AG20443 (cell line): ENCODE results near the gene H19.

Source experiments
- DNase-seq: peaks from one replicate; pipeline ENCODE4 v3.0.0; 2012; ENCODE audit warnings: low spot score, mixed read lengths

The H19 gene

DNA sequence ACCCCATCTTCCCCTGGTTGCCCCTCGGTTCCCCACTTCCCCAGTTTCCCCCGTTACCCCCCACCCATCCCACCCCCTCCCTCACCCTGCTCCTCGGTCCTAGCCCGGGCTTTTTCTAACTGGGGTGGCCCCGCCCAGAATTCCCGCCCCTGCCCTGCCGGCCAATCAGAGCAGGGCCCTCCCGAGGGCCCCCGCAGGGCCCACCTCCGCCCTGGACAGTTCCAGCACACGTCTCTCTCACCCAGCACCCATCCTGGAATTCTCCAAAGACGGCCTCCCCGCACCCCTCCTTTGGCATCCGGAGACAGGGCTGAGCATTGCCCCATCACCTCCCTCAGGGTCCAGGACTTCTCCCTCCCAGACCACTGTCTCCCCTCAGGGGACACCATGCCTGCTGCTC, at the start of gene H19:
TSS of gene H19 (minus strand) at position 88 of the 400 bp plus-strand sequence.
- no peak for DNase-seq

DNA sequence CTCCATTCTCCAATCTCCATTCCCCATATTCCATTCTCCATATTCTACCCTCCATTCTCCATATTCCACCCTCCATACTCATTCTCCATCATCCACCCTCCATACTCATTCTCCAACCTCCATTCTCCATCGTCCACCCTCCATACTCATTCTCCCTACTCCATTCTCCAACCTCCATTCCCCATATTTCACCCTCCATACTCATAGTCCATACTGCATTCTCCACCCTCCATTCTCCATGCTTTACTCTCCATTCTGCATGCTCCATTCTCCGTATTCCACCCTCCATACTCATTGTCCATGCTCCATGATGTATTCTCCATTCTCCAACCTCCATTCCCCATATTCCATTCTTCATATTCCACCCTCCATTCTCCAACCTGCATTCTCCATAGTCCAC, 44.3 kb upstream of the H19 start:
- DNase-seq, result no peak

DNA sequence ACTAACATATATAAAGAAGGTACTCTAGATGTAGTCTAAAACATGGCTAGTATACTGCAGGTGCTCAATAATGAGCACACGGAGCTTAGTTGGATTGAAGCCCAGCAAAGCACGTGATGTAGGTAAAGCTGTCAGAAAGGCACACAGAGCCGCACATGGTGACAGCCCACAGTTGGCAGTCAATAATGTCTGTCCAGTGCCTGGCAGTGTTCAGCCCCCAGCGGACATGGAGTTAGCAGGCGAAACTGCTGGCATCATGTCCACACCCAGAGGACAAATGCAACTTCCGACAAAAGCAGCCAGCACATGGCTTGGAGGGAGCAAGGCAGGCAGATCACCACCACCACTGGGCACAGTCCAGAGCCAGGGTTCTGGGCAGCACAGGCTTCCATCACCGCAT, 43.5 kb upstream of the H19 start:
- DNase-seq, result no peak

GRCh38 chr11:2039198-2039759, 41.6 kb upstream of the H19 start:
- no peak for DNase-seq

GRCh38 chr11:2036863-2037486, 39.3 kb upstream of the H19 start:
- DNase-seq, result no peak

DNA sequence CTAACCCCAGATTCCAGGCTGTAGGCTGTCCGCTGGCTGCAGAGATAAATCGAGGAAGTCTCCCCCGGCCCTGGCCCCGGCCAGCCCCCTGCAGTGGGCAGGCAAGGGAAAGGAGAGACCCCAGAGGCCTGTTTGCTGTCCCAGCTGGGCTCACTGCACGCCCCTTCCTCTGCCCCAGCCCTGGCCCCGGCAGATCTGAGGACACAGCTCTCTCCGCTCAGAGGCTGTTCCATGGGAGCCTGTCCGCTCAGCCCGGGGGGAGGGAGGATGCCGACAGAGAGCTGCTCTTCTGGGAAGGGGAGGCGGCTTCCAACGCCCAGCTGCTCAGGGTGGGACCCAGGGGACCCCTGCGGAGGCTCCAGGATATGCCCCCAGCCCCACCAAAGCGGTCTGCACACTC, 37.7 kb upstream of the H19 start:
- no peak for DNase-seq

- no peak for DNase-seq
Measured at GRCh38 chr11:2031058-2031457, 33.4 kb upstream of the H19 start.

GRCh38 chr11:2027708-2028107, 30.1 kb upstream of the H19 start:
- no peak for DNase-seq

DNA sequence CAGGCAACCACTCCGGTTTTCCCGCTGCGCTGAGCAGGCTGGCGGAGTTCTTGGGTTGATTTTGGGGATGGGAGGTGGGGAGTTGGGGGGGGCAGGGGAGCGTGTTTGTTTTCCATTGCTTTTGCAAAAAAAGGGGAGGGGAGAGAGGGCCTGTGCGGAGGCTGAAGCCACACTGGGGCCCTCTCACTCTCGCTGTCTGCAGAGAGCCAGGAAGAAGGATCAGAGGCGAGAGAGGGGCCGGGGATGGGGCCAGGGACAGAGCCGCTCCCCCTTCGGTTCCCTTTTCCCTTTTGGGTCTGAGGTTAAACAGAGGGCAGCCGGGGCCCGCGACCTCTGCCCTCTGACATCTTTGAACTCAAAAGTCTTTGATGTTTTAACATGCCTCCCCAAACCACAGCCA, 17.4 kb upstream of the H19 start:
- no peak for DNase-seq

DNA sequence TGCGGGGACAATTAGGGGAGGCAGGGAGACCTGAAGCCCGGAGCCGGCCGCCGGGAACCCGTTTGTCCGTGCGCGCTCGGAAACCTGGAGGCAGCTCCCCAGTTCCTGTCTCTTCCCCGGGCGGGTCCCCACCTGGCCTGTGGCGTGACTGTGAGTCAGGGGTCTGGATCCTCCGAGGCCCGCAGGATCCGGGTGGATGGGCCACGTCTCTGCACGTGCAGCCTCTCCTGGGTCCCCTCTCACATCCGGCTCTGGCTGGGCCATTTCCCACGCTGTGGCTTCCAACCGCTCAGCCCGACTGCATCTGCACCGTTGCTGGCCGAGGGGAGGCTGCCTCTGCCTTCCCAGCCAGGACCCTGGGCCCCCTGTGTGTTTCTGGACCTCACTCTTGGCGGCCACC, 14.8 kb upstream of the H19 start:
- DNase-seq, result no peak

GRCh38 chr11:2004466-2004865, 6.8 kb upstream of the H19 start:
- DNase-seq, result no peak

DNA sequence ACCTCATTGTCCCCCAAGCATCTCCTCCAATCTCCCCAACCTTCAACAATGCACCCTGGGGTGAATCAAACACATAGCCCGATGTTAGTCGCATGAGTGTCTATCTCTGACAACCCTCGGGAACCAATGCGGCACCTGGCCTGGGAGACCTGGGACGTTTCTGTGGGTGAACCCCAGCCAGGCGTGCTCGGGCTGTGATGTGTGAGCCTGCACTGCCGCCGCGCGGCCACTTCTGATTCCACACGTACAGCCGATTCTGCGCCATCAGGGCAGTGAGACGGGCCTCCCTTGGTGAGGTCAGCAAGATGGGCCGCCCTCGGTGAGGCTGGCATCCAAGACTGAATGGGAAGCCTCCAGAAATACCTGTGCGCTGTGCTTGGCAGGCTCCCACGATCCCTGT, 5.2 kb upstream of the H19 start:
- DNase-seq, result no peak

DNA sequence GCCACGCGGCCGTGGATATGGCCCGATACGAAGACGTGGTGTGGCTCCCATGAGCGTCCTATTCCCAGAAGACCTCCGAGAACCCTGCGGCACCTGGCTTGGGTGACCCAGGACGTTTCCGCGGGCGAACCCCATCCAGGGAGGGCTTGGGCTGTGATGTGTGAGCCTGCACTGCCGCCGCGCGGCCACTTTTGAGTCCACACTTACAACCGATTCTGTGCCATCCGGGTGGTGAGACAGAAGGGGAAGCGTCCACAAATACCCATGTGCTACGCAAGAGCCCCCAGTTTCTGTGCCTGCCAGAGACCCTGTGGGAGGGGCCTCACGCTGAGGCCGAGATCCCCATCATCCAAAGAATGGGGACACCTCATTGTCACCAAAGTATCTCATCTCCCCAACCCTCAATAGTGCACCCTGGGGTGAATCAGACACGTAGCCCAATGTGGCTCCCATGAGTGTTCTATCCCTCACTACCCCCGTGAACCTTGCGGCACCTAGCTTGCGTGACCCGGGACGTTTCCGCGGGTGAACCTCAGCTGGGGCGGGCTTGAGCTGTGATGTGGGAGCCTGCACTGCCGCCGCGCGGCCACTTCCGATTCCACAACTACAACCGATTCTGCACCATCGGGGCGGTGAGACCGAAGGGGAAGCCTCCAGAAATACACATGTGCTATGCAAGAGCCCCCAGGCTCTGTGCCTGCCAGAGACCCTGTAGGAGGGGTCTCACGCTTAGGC, 4.6 kb upstream of the H19 start:
- no peak for DNase-seq

GRCh38 chr11:1998861-1999260, 1.2 kb upstream of the H19 start:
- no peak for DNase-seq

- no peak for DNase-seq
Measured at GRCh38 chr11:1998290-1998689, 648 bp upstream of the H19 start.

GRCh38 chr11:1994121-1994520, 3.5 kb downstream of the H19 start:
- DNase-seq, result no peak

DNA sequence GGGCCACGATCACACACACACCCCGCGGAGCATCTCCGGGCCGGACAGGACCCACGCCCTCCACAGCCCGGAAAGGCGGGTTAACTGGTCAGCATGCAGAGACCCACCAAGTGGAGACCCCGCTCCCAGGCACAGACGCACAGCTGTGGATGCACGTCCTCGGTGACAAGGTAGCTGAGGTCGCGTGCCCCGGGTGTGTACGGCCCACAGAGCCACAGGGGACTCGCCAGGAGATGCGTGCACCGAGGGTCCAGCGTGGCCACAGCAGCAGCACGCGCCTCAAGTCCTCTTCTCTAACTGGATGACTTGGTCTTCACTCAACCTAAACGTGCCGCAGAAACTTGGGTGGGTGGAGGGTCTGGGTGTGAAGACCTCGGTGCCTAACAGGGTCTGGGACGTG, 5.5 kb downstream of the H19 start:
- no peak for DNase-seq

- DNase-seq, result no peak
Measured at GRCh38 chr11:1990872-1991578, 6.6 kb downstream of the H19 start.

DNA sequence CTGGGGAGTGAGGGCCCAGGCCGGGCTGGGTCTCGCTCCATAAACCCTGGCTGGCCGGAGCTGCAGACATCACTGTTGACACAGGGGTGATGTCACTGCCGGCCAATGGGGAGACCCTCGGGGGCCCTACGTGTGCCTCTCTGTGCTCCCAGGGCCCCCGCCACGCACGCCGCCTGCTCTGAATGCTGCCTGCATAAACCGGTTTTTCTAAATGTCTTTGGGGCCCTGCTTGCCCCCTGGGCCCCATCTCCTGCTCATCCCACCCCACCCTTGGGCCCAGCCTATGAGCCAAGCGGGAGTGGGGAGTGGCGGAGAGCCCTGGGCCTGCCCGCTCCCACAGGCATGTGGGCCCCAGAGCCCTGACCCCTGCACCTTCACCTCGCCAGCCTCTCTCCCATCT, 7.7 kb downstream of the H19 start:
- DNase-seq, result no peak

DNA sequence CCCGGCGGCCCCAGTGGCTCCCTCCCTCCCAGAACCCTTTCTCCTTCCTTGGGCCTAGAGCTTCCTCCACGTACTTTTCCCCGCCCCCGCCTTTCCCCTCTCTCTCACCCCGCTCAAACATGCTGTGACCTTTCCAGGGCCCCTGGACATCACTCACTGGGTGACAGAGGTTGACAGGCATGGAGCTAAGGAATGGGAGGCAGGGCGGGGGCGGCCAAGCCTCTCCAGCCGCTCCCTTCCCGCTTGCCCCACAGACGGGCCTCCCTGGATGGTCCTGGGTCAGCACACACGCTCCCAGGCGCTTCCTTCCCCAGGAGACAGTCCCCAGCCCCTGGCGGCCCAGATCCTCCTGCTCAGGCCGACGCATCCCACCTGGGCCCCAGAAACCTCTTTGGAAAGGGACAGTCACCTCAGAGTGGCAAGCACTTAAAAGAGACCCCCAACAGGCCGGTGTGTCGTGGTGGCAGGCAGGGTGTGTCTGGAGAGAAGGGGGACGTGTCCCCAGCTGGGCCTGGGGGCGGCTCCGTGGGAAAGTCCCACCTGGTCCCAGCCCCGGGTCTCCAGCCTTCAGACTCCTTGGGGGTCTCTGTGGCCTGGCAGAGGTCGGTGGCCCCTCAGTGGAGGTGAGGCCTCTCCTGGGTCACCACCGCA, 8.8 kb downstream of the H19 start:
- DNase-seq, result no peak

GRCh38 chr11:1988174-1988573, 9.5 kb downstream of the H19 start:
- no peak for DNase-seq

DNA sequence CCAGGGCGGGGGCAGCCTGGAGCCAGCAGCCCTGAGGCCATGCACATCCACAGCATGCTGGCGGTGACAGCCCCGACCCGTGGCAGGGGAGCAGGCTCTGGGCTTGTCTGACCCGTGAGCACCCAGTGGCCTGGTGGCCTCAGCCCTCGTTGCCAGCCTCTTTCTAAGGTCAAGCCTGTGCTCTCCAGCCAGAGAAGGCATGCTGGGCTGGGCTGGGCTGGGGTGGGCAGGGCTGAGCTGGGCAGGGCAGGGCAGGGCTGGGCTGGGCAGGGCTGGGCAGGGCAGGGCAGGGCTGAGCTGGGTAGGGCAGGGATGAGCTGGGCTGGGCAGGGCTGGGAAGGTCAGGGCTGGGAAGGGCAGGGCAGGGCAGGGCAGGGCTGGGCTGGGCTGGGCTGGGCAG, 10.6 kb downstream of the H19 start:
- DNase-seq, result no peak

DNA sequence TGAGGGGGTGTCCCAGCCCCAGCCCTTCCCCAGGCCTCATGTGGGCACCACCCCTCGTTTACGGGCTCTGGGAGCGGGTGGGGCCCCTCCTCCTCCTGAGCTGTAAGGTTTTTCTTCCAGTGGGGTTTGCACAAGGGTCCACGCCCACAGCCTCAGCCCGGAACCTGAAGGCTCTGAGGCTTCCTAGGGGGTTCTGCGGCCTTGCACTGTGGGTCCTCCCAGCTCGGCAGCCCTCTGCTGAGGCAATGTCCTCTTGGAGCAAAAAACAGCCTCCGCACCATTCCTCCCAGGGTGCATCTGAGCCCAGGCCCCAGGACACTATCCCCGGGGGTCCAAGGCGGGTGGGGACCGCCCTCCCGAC, 14.1 kb downstream of the H19 start:
- DNase-seq, result no peak
